Activated naive CD4-positive, alpha-beta T cell treated with Interleukin-2 at 50 U/mL for 16 hours (primary cell): ENCODE measurements around the gene SCYGR4.
"Not testable (repeated sequence)": the region's sequence is repeated elsewhere in the genome, so short reads cannot be mapped to it uniquely, and the experiment has no call there.

Experiments used
- DNase-seq: peaks from one replicate; pipeline ENCODE4 v3.0.0-alpha.2; 2020

Gene SCYGR4, protein sequence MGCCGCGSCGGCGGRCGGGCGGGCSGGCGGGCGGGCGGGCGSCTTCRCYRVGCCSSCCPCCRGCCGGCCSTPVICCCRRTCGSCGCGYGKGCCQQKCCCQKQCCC

GRCh38 chr2:227617316-227618230, at the start of gene SCYGR4:
Gene SCYGR4 (plus strand): TSS chr2:227617498. CDS start chr2:227617498, 0 bp downstream.
- DNase-seq: no peak

DNA sequence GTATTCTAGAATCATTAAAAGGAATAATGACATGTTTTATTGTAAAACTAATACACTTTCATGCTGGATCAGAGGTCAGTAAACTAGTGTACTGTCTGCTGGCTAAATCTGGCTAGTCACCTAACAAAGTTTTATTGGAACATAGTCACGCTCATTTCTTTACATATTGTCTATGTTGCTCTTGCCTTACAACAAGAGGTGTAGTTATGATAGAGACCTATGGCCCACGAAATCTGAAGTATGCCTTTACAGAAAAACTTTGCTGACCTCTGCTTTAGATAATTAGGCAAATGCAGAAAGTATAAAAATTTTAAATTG, 48.5 kb upstream of the SCYGR4 start:
- no peak for DNase-seq

GRCh38 chr2:227570615-227571014, 46.7 kb upstream of the SCYGR4 start:
- no peak for DNase-seq

- no peak for DNase-seq
Measured at GRCh38 chr2:227576110-227576509, 41.2 kb upstream of the SCYGR4 start.

DNA sequence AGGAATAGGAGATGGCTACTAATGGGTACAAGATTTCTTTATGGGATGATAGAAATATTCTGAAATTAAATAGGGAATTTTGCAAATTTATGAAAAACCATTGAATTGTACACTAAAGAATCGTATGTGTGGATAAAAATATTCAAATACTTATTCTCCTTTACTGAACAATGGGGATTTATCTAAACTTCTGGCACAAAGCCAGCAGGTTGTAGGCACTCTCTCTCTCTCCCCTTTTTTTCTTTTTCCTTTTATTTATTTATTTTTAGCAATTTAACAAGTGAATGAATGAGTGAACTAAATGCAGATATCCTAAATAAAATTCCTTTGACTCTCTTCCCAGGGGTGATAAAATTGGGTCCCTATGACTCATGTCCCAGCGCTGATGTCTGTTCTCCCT, 40.5 kb upstream of the SCYGR4 start:
- DNase-seq: no peak

DNA sequence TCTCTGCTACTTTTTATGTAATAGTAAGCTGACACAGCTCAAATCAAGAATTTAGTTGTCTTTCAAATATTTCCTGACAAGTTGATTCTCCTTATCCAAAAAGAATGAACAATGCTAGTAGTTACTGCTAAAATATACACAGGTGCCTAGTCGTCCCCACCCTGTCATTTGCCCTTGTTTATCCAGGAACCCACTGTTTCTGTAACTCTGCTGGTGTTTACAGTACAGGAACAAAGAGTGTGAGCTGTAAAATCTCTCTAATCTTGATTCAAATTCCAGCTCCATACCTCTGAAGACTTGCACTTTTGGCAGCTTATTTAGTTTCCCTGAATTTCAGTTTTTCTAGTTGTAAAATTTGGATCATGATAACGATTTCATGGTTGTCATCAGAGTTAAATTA, 39.7 kb upstream of the SCYGR4 start:
- DNase-seq: no peak

GRCh38 chr2:227578642-227579041, 38.7 kb upstream of the SCYGR4 start:
- no peak for DNase-seq

DNA sequence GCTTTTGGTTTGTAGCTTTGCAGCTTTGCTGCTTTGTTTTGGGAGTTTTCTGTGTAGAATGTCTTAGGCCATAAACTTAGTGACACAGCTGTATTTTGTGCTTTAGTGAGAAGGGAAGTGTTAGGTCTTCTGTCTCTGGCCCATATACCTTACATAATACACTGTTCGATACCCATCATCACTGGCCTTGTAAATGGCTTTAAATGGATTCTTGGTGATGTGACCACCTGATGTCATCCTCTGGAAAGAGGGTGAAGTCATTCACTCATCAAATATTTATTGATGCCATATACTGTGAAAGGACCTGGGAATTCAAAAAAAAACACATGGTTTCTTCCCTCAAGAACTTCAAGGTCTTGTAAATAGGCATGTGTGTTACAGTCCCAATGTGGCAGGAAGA, 37.5 kb upstream of the SCYGR4 start:
- no peak for DNase-seq

DNA sequence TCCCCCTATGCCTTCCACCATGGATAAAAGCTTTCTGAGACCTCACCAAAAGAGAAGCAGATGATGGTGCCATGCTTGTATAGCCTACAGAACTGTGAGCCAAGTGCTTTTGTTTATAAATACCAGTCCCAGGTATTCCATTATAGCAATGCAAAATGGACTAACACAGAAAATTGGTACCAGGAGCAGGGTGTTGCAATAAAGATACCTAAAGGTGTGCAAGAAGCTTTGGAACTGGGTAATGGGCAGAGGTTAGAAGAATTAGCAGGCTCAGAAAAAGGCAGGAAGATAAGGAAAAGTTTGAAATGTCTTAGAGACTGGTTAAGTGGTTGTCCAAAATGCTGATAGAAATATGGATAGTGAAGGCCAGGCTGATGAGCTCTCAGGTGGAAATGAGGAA, 34.9 kb upstream of the SCYGR4 start:
- DNase-seq: no peak

DNA sequence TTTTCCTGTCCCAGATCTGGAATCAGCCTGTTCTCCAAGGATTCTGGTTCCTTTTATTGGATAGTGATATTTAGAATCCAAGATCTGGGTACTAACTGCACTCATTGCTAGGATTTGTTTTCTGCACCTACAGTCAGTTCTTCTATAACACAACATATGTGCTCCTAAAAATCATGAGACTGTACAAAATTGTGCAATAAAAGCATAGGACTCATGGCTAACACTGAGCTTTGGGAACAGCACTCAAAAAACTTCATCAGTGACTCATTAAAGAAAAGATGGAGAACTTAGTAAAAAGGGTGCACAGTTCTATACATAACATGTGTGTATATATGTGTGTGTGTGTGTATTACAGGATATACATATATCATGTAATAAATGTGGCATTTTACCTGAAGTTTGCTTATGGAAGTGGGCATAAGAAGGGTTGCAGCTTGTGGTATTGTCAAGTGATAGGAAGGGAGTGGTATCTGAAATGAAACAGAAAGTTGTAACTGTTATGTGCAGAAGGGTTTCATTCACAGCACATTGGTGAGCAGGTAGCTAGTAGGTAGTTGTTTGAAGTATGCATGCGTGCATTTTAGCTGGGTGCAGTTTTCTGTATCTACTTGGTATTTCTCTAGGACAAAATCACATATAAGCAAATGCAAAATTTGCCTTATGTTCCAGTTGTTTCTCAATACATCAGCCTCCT, 24.5 kb upstream of the SCYGR4 start:
- DNase-seq: no peak

DNA sequence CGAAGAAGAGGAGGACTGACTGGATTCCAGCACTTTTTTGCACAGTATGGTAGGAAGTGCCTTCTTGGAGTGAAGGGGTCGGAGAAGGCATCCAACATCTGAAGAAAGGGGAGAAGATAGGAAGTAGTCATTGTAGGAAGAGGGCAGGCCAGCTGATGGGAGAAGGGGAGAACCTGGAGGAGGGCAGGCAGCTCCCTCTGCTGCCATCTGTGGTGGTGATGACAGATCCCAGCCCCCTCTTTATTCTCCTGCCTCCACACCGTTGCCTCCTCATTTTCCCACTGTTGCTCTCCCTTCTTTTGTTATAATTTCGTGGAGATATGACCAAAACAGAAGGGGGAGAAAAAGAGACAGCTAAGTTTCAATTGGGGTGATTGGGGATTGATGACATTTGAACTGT, 21.5 kb upstream of the SCYGR4 start:
- no peak for DNase-seq

GRCh38 chr2:227597036-227597435, 20.3 kb upstream of the SCYGR4 start:
- no peak for DNase-seq

DNA sequence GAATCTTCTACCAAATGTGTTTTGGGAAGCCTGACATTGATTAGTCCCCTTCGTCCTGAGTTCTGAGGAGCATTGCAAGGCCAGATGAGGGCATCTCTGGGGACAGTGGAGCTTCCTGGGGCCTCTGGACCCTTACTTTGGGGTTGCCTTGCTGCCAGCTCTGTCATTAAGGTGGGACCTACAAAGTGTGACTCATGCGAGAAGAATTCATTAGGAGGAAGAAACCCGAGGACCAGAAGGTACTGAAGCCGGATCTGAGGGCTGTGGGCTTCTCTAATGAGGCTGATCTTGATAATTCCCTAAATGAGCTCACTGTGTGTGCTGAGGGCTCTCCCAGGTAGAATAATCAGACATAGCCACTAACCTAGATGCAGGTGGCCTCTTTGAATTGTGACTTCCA, 19.3 kb upstream of the SCYGR4 start:
- no peak for DNase-seq

- not testable (repeated sequence) for DNase-seq
Measured at GRCh38 chr2:227598835-227599503, 18.3 kb upstream of the SCYGR4 start, which contains the start of gene SCYGR2. Gene SCYGR2 (plus strand): TSS chr2:227598893. CDS start chr2:227598893, 0 bp downstream.

GRCh38 chr2:227602358-227602757, 14.9 kb upstream of the SCYGR4 start:
- no peak for DNase-seq

- DNase-seq: no peak
Measured at GRCh38 chr2:227606476-227606875, 10.8 kb upstream of the SCYGR4 start.

- no peak for DNase-seq
Measured at GRCh38 chr2:227607941-227608340, 9.4 kb upstream of the SCYGR4 start.

- DNase-seq: peak; percentile 5
Measured at GRCh38 chr2:227608561-227609338, 8.5 kb upstream of the SCYGR4 start.

- DNase-seq: no peak
Measured at GRCh38 chr2:227610123-227610522, 7.2 kb upstream of the SCYGR4 start.

DNA sequence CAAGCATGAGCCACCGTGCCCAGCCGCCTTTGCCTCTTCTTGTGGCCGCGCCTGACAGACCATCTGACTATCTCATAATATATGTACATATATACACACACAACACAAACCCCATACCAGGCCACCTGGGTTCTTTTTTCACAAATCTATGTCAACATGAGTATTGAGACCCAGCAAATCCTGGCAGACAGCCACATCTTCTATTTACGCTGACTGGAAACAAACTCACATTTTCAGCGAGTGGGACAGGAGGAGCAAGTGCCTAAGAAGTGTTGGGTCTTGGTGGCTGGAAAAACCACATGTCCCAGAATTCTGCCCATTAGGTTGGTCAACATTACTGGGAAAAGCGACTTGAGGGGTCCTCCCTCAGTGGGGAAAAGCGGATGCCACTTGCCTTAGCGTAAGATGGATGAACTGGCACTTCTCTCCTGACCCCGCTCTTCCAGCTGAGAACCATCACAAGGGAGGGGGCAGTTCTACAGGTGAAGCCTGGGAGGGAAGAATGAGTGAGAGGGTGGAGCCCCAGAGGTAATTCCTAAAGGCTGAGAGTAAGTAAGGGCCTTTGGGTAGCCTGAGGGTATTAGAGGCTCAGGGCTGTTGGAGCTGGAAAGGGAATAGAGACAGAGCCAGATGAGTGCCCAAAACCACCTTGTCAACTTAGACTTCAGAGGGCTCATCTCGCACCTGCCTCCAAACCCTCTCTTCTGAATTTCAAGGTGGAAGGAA, 4.6 kb upstream of the SCYGR4 start:
- no peak for DNase-seq

- DNase-seq: no peak
Measured at GRCh38 chr2:227613272-227613660, 4.0 kb upstream of the SCYGR4 start.

GRCh38 chr2:227614246-227614645, 3.1 kb upstream of the SCYGR4 start:
- no peak for DNase-seq
